ENCODE measurements around the gene LTBP3. TPM values are rescaled to one million over a fixed set of nuclear protein-coding genes. Genes with fewer than 3 reads are reported as not detected.
A peak's percentile ranks its signal among the peaks of the same experiment; 100 is the strongest.
"Not testable (repeated sequence)": the region's sequence is repeated elsewhere in the genome, so short reads cannot be mapped to it uniquely, and the experiment has no call there.

LTBP3 gene
- total RNA-seq, 1 donor from 2014 or later: 27.5 TPM

- peak; percentile 89 for DNase-seq (ENCODE audit: low read depth)
Observed at GRCh38 chr11:65572356-65573051, 14.3 kb upstream of the LTBP3 start, which contains the start of gene FAM89B. FAM89B (plus strand) TSS chr11:65572538; CDS start chr11:65572670, 132 bp downstream.

DNA sequence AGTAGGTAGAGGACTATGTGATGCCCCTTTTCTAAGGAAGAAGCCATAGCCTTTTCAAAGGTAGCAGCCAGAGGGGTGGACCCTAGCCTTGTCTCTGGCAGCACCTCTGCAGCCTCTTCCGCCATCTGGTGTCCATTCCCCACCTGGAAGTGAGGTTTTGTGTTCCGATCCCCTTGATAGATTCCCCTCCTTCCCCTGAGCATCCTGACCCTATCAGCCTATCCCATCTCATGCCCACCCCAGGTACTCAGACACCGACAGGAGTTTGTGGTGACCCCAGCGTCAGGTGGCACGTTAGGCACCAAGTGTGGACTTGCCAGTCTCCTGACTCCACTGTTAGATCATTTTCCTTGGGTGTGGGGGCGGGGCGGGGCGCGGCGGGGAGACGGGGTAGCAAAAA lies 13.8 kb upstream of the LTBP3 start:
- no peak for DNase-seq (ENCODE audit: low read depth)

DNA sequence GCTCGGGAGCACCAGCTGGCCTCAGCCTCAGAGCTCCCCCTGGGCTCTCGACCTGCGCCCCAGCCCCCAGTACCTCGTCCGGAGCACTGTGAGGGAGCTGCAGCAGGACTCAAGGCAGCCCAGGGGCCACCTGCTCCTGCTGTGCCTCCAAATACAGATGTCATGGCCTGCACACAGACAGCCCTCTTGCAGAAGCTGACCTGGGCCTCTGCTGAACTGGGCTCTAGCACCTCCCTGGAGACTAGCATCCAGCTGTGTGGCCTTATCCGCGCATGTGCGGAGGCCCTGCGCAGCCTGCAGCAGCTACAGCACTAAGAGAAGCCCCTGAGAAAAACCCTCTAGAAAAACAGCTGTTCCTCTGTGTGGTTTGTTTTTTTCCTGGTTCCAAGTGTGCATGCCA lies 13.3 kb upstream of the LTBP3 start:
- no peak for DNase-seq (ENCODE audit: low read depth)

GRCh38 chr11:65569973-65570918 lies 12.1 kb upstream of the LTBP3 start, which contains the start of gene ZNRD2:
ZNRD2 (plus strand) TSS chr11:65570477; CDS start chr11:65570492, 15 bp downstream.
- DNase-seq (ENCODE audit: low read depth): peak; percentile 98

- DNase-seq (ENCODE audit: low read depth): no peak
Observed at GRCh38 chr11:65569164-65569972, 11.2 kb upstream of the LTBP3 start.

DNA sequence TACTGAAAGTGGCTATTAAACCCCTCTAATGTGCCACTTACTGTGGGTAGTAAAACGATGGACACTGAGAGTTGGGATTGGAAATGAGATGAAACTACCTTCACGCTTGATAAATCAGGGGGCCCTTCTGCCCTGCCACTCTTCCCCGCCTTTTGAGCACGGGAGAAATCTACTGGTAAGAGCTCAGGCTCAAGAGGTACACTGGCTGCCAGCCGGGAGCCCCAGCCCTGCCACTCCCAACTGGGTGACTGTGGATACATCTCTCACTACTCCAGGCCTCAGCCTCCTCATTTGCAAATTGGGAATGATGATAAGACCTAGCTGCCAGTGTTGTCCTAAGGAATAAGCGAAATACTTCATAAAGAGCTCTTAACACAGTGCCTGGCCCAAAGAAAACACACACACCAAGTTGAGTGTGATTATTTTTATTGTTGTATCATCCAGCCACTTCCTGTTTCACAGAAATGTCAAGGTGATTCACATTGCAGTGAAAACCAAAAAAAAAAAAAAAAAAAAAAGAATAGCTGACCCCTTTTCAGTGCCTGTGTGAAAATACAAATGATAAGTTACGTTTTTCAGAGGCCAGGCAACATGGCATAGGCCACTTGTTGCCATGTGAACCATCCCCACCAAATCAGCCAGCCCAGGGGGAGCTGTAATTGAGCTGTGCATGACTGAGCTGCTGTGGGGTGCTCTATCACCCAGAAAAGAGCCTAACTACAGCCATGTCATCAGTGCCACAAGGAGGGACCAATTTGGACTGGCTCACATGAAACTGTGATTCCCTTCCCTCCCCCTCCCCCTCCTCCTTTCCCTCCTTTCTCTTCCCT lies 7.7 kb upstream of the LTBP3 start:
- DNase-seq (ENCODE audit: low read depth): no peak

- not testable (repeated sequence) for DNase-seq (ENCODE audit: low read depth)
Observed at GRCh38 chr11:65564879-65565559, 6.9 kb upstream of the LTBP3 start.

GRCh38 chr11:65563601-65564000 lies 5.4 kb upstream of the LTBP3 start:
- no peak for DNase-seq (ENCODE audit: low read depth)

DNA sequence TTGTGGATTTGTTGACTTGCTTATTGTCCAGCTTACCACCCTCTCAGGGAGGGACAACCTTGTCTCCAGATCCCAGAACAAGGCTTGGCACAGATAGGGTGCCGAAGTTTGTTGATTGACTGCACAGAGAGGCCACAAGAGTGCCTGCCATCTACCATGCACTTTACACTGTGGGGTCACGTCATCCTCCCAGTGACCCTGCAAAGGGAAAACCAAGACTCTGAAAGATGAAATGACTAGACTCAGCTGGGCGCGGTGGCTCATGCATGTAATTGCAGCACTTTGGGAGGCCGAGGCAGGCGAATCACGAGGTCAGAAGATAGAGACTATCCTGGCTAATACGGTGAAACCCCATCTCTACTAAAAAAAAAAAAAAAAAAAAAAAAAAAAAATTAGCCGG lies 4.6 kb upstream of the LTBP3 start:
- DNase-seq (ENCODE audit: low read depth): no peak

DNA sequence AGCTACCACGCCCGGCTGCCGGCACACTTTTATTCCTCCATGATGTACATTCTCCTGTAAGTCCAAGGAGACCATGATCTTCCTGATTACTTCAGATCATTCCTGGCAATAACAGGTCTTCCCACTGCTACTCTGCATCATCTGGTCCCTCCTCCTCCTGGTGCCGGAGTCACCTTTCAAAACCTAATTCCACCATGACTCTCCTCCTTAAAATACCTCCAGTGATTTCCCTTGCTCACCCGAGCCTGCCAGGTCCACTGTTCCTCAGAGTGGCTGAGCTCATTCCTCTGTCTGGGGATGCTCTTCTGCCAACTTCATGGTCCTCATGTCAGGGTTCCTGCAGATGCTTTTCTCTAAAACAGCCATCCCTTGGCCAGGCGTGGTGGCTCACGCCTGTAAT lies 3.9 kb upstream of the LTBP3 start:
- DNase-seq (ENCODE audit: low read depth): no peak

GRCh38 chr11:65560555-65561418 lies 2.6 kb upstream of the LTBP3 start:
- peak; percentile 66 for DNase-seq (ENCODE audit: low read depth)

GRCh38 chr11:65559951-65560537 lies 1.9 kb upstream of the LTBP3 start:
- no peak for DNase-seq (ENCODE audit: low read depth)

DNA sequence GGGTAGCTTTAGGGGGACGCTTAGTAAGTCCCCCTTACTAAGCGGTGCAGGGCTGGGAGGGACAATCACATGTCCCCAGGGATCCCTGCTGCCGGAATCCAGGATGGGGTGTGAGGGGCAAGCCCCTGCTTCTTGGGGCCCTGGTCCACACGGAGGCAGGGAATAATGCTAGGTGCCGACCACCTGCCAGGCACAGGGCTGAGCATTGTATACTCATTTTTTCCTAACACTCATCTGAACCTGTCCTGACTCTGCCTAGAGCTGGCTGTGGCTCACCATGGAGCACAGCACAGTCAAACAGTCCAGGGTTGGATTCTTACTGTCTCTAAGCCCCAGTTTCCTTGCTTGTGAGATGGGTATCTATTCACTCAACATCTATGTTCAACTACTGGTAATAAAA lies 1.4 kb upstream of the LTBP3 start:
- DNase-seq (ENCODE audit: low read depth): no peak

DNA sequence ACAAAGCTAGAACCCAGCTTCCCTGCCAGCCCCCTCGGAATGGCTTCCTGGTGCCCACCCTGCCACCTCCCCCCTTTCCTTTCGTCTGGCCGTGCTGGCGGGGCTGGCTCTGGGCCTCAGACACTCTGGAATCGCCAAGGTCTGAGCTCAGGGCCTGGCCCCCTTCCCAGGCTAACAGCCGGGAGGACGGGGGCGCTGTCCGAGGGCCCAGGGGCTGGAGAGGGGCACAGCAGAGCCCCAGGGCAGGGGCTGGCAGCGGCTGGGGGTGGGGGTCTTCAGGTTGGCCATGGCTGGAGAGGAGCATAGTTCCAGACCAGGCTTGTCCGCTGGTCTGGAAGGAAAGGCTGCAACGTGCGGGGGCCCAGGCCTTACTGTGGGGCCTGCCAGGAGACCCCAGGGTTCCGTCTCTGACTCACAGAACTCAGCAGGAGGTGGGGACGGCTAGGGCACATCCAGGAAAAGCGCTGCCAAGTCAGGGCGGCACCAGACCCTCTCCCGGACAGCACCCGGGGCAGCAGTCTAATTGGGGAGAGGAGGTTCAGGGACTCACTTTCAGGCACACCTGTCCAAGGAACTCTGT lies 861 bp upstream of the LTBP3 start:
- DNase-seq (ENCODE audit: low read depth): no peak

DNA sequence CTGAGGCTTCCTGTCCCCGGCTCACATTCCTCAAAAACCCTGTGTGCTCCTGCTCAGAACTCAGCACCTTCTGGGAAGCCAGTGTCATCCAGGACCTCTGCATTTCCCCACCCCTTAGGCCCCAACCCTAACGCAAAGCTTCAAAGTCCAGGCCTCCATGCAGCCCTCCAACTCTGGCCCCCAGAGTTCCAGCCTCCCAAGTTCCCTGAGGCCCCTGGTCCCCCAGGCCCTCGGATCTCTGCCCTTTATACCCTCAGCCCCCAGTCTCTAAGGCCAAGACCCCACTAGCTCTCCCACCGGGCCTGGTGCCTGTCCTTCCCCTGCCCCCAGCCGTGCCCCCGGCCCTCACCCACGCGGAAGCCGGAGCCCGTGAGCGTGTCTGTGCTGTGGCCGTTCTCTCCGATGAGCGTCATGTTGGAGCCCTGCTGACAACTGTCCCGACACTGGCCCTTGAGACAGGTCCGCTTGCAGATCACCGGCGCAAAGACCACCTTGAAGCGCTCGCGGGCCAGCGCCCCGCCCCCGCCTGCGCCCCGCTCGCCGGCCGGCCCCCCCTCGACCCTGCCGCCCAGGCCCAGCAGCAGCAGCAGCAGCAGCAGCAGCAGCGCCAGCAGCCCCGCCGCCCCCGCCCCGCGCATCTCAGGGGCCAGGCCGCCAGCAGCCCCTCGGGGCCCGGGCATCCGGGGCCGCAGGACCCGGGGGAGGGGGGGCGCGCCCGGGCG lies 718 bp downstream of the LTBP3 start:
- no peak for DNase-seq (ENCODE audit: low read depth)

GRCh38 chr11:65556470-65557279 lies 1.5 kb downstream of the LTBP3 start:
- no peak for DNase-seq (ENCODE audit: low read depth)

Data from myocyte (in vitro differentiated cells).